ENCODE measurements around the gene HBM.
"Not testable (repeated sequence)": the region's sequence is repeated elsewhere in the genome, so short reads cannot be mapped to it uniquely, and the experiment has no call there.

HBM gene

GRCh38 chr16:149024-149660 is 16.6 kb upstream of the HBM start:
- no peak for DNase-seq

- no peak for DNase-seq
These were observed 13.3 kb upstream of the HBM start, which contains the start of gene HBZ for GRCh38 chr16:152141-153128. Gene HBZ (plus strand): TSS chr16:152644. CDS start chr16:152910, 266 bp downstream.

GRCh38 chr16:153129-153521 is 12.7 kb upstream of the HBM start:
- not testable (repeated sequence) for DNase-seq

- DNase-seq: not testable (repeated sequence)
These were observed 12.1 kb upstream of the HBM start for GRCh38 chr16:153550-154216.

- no peak for DNase-seq
These were observed 11.4 kb upstream of the HBM start for GRCh38 chr16:154217-155030.

GRCh38 chr16:155031-155398 is 10.8 kb upstream of the HBM start:
- no peak for DNase-seq

- DNase-seq: no peak
These were observed 6.5 kb upstream of the HBM start for GRCh38 chr16:159136-159849.

GRCh38 chr16:160242-160641 is 5.5 kb upstream of the HBM start:
- not testable (repeated sequence) for DNase-seq

- no peak for DNase-seq
These were observed 5.0 kb upstream of the HBM start for GRCh38 chr16:160691-161190.

GRCh38 chr16:162271-162991 is 3.3 kb upstream of the HBM start:
- no peak for DNase-seq

GRCh38 chr16:163139-163538 is 2.6 kb upstream of the HBM start:
- DNase-seq: not testable (repeated sequence)

- DNase-seq: not testable (repeated sequence)
These were observed 2.1 kb upstream of the HBM start for GRCh38 chr16:163696-164095.

GRCh38 chr16:164134-164823 is 1.5 kb upstream of the HBM start:
- DNase-seq: not testable (repeated sequence)

GRCh38 chr16:164827-165538 is 795 bp upstream of the HBM start:
- no peak for DNase-seq

GRCh38 chr16:166375-167121 is 770 bp downstream of the HBM start:
- no peak for DNase-seq

- DNase-seq: no peak
These were observed 1.4 kb downstream of the HBM start for GRCh38 chr16:167122-167690.

- DNase-seq: no peak
These were observed 2.6 kb downstream of the HBM start for GRCh38 chr16:168424-168823.

- no peak for DNase-seq
These were observed 3.2 kb downstream of the HBM start for GRCh38 chr16:169014-169413.
